ENCODE data around the gene BEAN1.

DNA sequence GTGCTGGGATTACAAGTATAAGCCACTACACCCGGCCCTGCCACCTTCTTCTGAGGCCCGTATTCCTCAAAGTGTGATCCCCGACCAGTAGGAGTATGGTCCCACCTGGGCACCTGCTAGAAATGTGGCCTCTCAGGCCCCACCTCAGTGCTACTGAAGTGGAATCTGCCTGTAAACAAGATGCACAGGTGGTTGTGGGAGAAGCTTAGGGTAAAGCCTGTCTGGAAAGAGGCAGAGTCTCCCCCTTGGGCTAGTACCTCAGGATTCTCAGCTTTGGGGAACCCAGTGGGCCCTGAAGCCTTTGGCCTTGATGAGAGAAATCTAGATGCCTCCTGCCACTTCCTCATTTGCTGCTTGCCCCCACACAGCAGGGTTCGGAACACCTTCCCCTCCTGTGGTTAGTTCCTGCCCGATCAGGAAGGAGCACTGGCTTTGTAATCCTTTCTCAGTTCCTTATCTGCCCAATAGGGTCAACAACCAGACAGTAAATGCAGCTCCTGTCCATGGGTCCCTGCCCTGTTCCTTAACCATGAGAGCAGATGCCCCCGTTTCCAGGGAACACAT, 97.6 kb downstream of the BEAN1 start:
- peak in 1 of 4 donors; percentile 37 for TF ChIP-seq POLR2A (IDR thresholded peaks at IDR 0.05)
- TF ChIP-seq CTCF (IDR thresholded peaks at IDR 0.05): peak in 5 of 6 experiments; percentile 10 to 52 (median 35)
